ENCODE measurements around the gene ZNF420. TPM values are rescaled to one million over a fixed set of nuclear protein-coding genes. Genes with fewer than 3 reads are reported as not detected.

ZNF420 gene
- total RNA-seq, 2 experiments from 2014 or later: 3.7 to 4.5 TPM

GRCh38 chr19:37078717-37079032 is 442 bp downstream of the ZNF420 start:
- Histone ChIP-seq H3K9me3 (ENCODE audit: control insufficient read depth in 1 of 2, insufficient read depth in 1 of 2, low read length in 2 of 2) (peaks cover 20% of the 10 kb centered on the region in 2 experiments), H3K27me3 (ENCODE audit: control insufficient read depth in 1 of 2, insufficient read depth in 2 of 2, low read length in 2 of 2) (no peaks in the 10 kb centered on the region), H3K36me3 (ENCODE audit: insufficient read depth, low read length) (peaks cover 4% of the 10 kb centered on the region), H3K27ac (ENCODE audit: low read depth in 1 of 2, low read length in 2 of 2) (peak overlapping the region; percentile 65 to 72), H3K4me3 (ENCODE audit: low read length) (peak overlapping the region; percentile 99), H3K4me1 (ENCODE audit: insufficient read depth, low read length) (peaks cover 25% of the 10 kb centered on the region)
- intact Hi-C loops (cut with DNase I, micrococcal nuclease): loop anchor here (1.0 to 10.0 kb wide), 15 partner anchors 94 to 700 kb away; partner anchors contain the start of genes ZNF383 (in 2 of the 2), ZNF585A (in 2 of the 2), ZNF850 (in 2 of the 2) and ZFP14 (in 1 of the 2)
- Mint-ChIP-seq H3K9me3 (peaks cover 8% of the 10 kb centered on the region), H3K4me3 (peak overlapping the region; percentile 98), H3K27ac (peak overlapping the region; percentile 91), H3K36me3 (ENCODE audit: low read depth) (peaks cover 54% of the 10 kb centered on the region), H3K27me3 (no peaks in the 10 kb centered on the region), H3K4me1 (ENCODE audit: low read depth) (peaks cover 30% of the 10 kb centered on the region)
- TF ChIP-seq CTCF (IDR thresholded peaks at IDR 0.05): no peak
- DNase-seq: no peak
- ChIA-PET CTCF (interaction anchor here (1.0 to 1.8 kb wide), 3 partner anchors 105 to 229 kb away, joined by 3 to 11 read pairs (median 4); partner anchors contain the start of genes ZNF568 and ZNF829), POLR2A (interaction anchor here (0.6 to 2.1 kb wide), 18 partner anchors 94 to 1296 kb away, joined by 3 to 16 read pairs (median 6); partner anchors contain the start of genes PSMD8, ZNF146, ZNF260 and ZNF345)
- no peak for ATAC-seq (ENCODE audit: poor library complexity)

GRCh38 chr19:37079238-37079637 is 1.0 kb downstream of the ZNF420 start:
- H3K4me3 Mint-ChIP-seq: peak overlapping the region; percentile 98
- H3K9me3 ChIP-seq (ENCODE audit: control insufficient read depth in 1 of 2, insufficient read depth in 1 of 2, low read length in 2 of 2): peaks cover 20 to 23% of the 10 kb centered on the region in 2 experiments
- no peak overlapping the region for H3K27ac ChIP-seq (ENCODE audit: low read depth in 1 of 2, low read length in 2 of 2)
- H3K4me1 ChIP-seq (ENCODE audit: insufficient read depth, low read length): peaks cover 25% of the 10 kb centered on the region
- CTCF ChIA-PET: no interaction called here
- ATAC-seq (ENCODE audit: poor library complexity) (no peak), DNase-seq (peak in 1 of 14 experiments; percentile 0)
- H3K4me3 ChIP-seq (ENCODE audit: low read length): peak overlapping the region; percentile 99
- peaks cover 30% of the 10 kb centered on the region for H3K4me1 Mint-ChIP-seq (ENCODE audit: low read depth)
- intact Hi-C loops (cut with DNase I, micrococcal nuclease): loop anchor here (2.0 to 10.0 kb wide), 13 partner anchors 94 to 700 kb away; partner anchors contain the start of genes ZNF383 (in 2 of the 2), ZNF850 (in 2 of the 2), ZFP14 (in 1 of the 2) and ZNF260 (in 1 of the 2)
- peaks cover 8% of the 10 kb centered on the region for H3K9me3 Mint-ChIP-seq
- TF ChIP-seq CTCF (IDR thresholded peaks at IDR 0.05): no peak
- peak overlapping the region; percentile 91 for H3K27ac Mint-ChIP-seq
- peaks cover 57% of the 10 kb centered on the region for H3K36me3 Mint-ChIP-seq (ENCODE audit: low read depth)
- peaks cover 4% of the 10 kb centered on the region for H3K36me3 ChIP-seq (ENCODE audit: insufficient read depth, low read length)
- no peaks in the 10 kb centered on the region for H3K27me3 Mint-ChIP-seq
- POLR2A ChIA-PET: interaction anchor here (2.1 kb wide), 1 partner anchor 241 kb away, joined by 9 read pairs; the partner anchor contains the start of gene ZNF790
- H3K27me3 ChIP-seq (ENCODE audit: control insufficient read depth in 1 of 2, insufficient read depth in 2 of 2, low read length in 2 of 2): no peaks in the 10 kb centered on the region

GRCh38 chr19:37082307-37082706 is 4.1 kb downstream of the ZNF420 start:
- H3K36me3 Mint-ChIP-seq (ENCODE audit: low read depth): peaks cover 88% of the 10 kb centered on the region
- H3K9me3 Mint-ChIP-seq: peaks cover 13% of the 10 kb centered on the region
- no peaks in the 10 kb centered on the region for H3K27me3 ChIP-seq (ENCODE audit: control insufficient read depth in 1 of 2, insufficient read depth in 2 of 2, low read length in 2 of 2)
- intact Hi-C loops (cut with DNase I, micrococcal nuclease): no loop called here
- TF ChIP-seq CTCF (IDR thresholded peaks at IDR 0.05): no peak
- H3K27ac ChIP-seq (ENCODE audit: low read depth in 1 of 2, low read length in 2 of 2): no peak overlapping the region
- peaks cover 33 to 47% of the 10 kb centered on the region in 2 experiments for H3K9me3 ChIP-seq (ENCODE audit: control insufficient read depth in 1 of 2, insufficient read depth in 1 of 2, low read length in 2 of 2)
- no peaks in the 10 kb centered on the region for H3K27me3 Mint-ChIP-seq
- peaks cover 24% of the 10 kb centered on the region for H3K36me3 ChIP-seq (ENCODE audit: insufficient read depth, low read length)
- H3K4me1 ChIP-seq (ENCODE audit: insufficient read depth, low read length): peaks cover 25% of the 10 kb centered on the region
- ATAC-seq (ENCODE audit: poor library complexity) (no peak), DNase-seq (no peak)
- ChIA-PET POLR2A (no interaction called here), CTCF (interaction anchor here (1.0 kb wide), 1 partner anchor 109 kb away, joined by 5 read pairs; no protein-coding TSS in a partner anchor)
- no peak overlapping the region for H3K4me3 Mint-ChIP-seq
- peaks cover 38% of the 10 kb centered on the region for H3K4me1 Mint-ChIP-seq (ENCODE audit: low read depth)
- no peak overlapping the region for H3K4me3 ChIP-seq (ENCODE audit: low read length)
- no peak overlapping the region for H3K27ac Mint-ChIP-seq

Data from CD4-positive, alpha-beta T cell (primary cell).